ENCODE results near the gene SPG7.

SPG7 gene

DNA sequence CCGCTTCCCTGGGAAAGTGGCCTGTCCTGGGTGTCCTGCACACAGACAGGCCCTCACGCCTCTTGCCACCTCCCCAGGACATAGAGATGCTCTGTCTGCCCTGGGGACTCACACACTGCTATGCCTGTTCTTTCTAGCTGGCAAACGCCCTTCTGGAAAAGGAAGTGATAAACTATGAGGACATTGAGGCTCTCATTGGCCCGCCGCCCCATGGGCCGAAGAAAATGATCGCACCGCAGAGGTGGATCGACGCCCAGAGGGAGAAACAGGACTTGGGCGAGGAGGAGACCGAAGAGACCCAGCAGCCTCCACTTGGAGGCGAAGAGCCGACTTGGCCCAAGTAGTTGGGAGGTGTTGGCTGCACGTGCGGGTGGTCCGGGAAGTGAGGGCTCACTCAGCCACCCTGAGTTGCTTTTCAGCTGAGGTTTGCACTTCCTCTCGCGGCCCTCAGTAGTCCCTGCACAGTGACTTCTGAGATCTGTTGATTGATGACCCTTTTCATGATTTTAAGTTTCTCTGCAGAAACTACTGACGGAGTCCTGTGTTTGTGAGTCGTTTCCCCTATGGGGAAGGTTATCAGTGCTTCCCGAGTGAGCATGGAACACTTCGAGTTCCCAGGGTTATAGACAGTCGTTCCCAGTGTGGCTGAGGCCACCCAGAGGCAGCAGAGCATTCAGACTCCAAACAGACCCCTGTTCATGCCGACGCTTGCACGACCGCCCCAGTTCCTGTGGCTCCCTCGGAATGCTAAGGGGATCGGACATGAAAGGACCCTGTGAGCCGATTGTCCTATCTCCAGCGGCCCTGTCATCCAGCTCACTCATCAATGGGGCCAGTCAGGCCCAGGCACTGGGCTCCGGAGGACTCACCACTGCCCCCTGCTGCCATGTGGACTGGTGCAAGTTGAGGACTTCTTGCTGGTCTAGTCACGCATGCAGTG, 48.8 kb downstream of the SPG7 start:
- H3K9ac ChIP-seq, result no peak overlapping the region
- no peak overlapping the region for H3K4me2 ChIP-seq
- no peak overlapping the region for H2AFZ ChIP-seq (ENCODE audit: low read depth)

DNA sequence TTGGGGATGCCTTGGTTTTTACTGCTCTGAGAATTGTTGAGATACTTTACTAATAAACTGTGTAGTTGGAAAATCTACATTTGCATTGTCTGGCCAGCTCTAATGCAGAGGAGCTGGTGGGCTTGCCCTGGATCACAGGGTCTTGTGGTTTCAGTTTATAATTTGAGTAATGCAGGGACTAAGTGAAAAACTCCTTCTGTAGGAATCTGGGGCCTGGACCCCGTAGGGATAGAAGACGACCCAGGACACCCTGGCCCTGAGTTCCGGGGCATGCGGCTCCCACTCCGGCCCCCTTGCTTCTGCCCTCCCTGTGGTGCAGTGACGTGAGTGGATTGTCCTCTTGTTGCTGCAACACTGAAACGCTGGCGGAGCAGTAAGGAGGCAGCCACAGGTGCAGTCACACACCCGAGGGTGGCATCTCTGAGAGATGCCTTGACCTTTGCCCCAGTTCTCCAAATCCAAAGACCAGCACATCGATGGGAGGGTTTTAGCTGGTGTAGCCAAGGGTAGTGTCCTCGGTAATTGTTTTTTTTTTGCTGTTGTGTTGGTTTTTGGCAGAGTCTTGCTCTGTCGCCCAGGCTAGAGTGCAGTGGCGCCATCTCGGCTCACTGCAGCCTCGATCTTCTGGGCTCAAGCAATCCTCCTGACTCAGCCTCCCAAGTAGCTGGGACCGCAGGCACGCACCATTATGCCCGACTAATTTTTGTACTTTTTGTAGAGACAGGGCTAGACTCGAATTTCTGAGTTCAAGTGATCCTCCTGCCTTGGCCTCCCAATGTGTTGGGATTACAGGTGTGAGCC, 49.7 kb downstream of the SPG7 start:
- Histone ChIP-seq H3K27ac (no peak overlapping the region), H3K4me2 (no peak overlapping the region), H3K27me3 (ENCODE audit: insufficient read depth, low read depth) (no peaks in the 10 kb centered on the region), H3K79me2 (ENCODE audit: insufficient read depth, low read depth) (peaks cover 29% of the 10 kb centered on the region), H3K36me3 (ENCODE audit: insufficient read depth) (peaks cover 14% of the 10 kb centered on the region; the same call in 1 of the 2 replicates), H3K9ac (no peak overlapping the region), H2AFZ (ENCODE audit: low read depth) (no peak overlapping the region), H4K20me1 (ENCODE audit: insufficient read depth) (peaks cover 14% of the 10 kb centered on the region), H3K4me3 (IDR thresholded peaks at IDR 0.05; ENCODE audit: insufficient read depth, low read depth, low read length) (no peak overlapping the region), H3K4me1 (ENCODE audit: low read depth, poor library complexity, severe bottlenecking) (peaks cover 12% of the 10 kb centered on the region)
- peak; percentile 27; the same call in 1 of the 2 replicates for TF ChIP-seq CTCF (conservative IDR thresholded peaks at IDR 0.05; ENCODE audit: low read depth, low read length)

More for the DNA sequence above, 48.8 kb downstream of the SPG7 start:
- peaks cover 3% of the 10 kb centered on the region for H3K4me1 ChIP-seq (ENCODE audit: low read depth, poor library complexity, severe bottlenecking)
- peaks cover 6% of the 10 kb centered on the region for H4K20me1 ChIP-seq (ENCODE audit: insufficient read depth)
- no peaks in the 10 kb centered on the region for H3K27me3 ChIP-seq (ENCODE audit: insufficient read depth, low read depth)
- peak; percentile 87 for TF ChIP-seq CTCF (conservative IDR thresholded peaks at IDR 0.05; ENCODE audit: low read depth, low read length)
- H3K27ac ChIP-seq, result no peak overlapping the region
- H3K4me3 ChIP-seq (IDR thresholded peaks at IDR 0.05; ENCODE audit: insufficient read depth, low read depth, low read length), result no peak overlapping the region
- peaks cover 20% of the 10 kb centered on the region for H3K79me2 ChIP-seq (ENCODE audit: insufficient read depth, low read depth)
- peaks cover 5% of the 10 kb centered on the region; the same call in 1 of the 2 replicates for H3K36me3 ChIP-seq (ENCODE audit: insufficient read depth)

DNA sequence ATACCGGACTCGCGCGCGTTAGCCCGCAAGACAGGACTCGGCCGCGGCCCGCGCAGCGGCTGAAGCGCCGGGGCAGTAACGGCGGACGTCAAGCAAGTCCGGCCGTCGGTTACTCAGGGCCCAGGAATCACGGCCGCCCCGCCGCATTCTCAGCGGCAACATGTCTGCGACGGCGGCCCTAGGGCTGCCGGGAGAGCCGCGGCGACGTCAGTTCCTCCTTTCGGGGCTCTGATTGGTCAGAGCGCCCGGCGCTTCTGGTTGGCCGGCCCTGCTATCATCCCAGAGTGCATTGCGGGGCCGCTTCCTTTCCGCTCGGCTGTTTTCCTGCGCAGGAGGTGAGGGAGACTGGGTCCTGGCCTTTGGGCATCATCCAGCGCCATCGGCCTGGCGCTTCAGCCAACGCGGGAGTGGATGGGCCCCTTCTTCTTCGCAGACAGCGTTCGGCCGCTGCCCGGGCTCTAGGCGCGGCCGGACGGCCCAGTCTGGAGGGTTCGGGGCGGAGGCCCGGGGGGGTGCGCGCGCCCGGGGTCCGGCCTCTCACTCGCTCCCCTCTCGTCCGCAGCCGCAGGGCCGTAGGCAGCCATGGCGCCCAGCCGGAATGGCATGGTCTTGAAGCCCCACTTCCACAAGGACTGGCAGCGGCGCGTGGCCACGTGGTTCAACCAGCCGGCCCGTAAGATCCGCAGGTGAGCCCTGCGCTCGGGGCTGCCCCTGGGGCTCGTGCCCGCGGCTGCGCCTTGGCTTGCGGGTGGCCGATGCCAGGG, 52.4 kb downstream of the SPG7 start, which contains the start of gene RPL13:
Gene RPL13 (plus strand): TSS at position 305 of the 764 bp plus-strand sequence. CDS start 278 bp downstream, at position 583.
- Histone ChIP-seq H3K4me1 (ENCODE audit: low read depth, poor library complexity, severe bottlenecking) (peaks cover 15% of the 10 kb centered on the region), H3K36me3 (ENCODE audit: insufficient read depth) (peaks cover 25% of the 10 kb centered on the region; the same call in 1 of the 2 replicates), H3K9ac (peak within 1 kb of the TSS; percentile 100), H3K27me3 (ENCODE audit: insufficient read depth, low read depth) (no peaks in the 10 kb centered on the region), H4K20me1 (ENCODE audit: insufficient read depth) (peaks cover 31% of the 10 kb centered on the region), H3K79me2 (ENCODE audit: insufficient read depth, low read depth) (peaks cover 31% of the 10 kb centered on the region), H2AFZ (ENCODE audit: low read depth) (peak within 1 kb of the TSS; percentile 58), H3K4me3 (IDR thresholded peaks at IDR 0.05; ENCODE audit: insufficient read depth, low read depth, low read length) (peak within 1 kb of the TSS; percentile 33), H3K4me2 (peak within 1 kb of the TSS; percentile 96), H3K27ac (peak within 1 kb of the TSS; percentile 89)
- no peak for TF ChIP-seq CTCF (conservative IDR thresholded peaks at IDR 0.05; ENCODE audit: low read depth, low read length)
